ENCODE results near the gene CD81.

DNA sequence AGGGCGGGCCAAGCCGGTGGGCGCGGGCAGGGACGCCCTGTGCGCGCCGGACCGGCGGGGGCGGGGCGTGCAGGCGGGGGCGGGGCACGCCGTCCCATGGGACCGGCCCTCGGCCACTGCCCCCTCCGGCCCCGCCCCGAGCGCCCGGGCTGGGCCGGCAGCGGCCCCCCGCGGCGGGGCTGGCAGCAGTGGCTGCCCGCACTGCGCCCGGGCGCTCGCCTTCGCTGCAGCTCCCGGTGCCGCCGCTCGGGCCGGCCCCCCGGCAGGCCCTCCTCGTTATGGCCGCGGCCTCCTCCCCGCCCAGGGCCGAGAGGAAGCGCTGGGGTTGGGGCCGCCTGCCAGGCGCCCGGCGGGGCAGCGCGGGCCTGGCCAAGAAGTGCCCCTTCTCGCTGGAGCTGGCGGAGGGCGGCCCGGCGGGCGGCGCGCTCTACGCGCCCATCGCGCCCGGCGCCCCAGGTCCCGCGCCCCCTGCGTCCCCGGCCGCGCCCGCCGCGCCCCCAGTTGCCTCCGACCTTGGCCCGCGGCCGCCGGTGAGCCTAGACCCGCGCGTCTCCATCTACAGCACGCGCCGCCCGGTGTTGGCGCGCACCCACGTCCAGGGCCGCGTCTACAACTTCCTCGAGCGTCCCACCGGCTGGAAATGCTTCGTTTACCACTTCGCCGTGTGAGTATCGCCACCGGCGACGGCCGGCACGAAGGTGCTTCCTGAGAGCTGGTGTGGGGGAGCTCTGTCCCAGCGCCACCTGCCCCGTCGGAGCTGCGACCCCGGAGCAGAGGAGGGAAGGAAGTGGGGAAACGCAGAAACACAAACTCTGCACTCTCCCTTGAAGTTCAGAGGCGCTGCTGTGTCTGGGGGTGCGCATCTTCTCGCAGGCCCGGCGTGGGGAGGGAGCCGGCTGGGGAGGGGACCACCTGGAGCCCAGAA is 68.0 kb downstream of the CD81 start, which contains the start of gene KCNQ1:
- TF ChIP-seq, protein P1, sequence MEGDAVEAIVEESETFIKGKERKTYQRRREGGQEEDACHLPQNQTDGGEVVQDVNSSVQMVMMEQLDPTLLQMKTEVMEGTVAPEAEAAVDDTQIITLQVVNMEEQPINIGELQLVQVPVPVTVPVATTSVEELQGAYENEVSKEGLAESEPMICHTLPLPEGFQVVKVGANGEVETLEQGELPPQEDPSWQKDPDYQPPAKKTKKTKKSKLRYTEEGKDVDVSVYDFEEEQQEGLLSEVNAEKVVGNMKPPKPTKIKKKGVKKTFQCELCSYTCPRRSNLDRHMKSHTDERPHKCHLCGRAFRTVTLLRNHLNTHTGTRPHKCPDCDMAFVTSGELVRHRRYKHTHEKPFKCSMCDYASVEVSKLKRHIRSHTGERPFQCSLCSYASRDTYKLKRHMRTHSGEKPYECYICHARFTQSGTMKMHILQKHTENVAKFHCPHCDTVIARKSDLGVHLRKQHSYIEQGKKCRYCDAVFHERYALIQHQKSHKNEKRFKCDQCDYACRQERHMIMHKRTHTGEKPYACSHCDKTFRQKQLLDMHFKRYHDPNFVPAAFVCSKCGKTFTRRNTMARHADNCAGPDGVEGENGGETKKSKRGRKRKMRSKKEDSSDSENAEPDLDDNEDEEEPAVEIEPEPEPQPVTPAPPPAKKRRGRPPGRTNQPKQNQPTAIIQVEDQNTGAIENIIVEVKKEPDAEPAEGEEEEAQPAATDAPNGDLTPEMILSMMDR (IDR thresholded peaks at IDR 0.05): peak; percentile 37
- TF ChIP-seq ZFX (IDR thresholded peaks at IDR 0.05; ENCODE audit: borderline replicate concordance): no peak

All from 22Rv1 (cell line).